Aorta (tissue), 5 donors: ENCODE data around the gene CD22. TPM values are rescaled to one million over a fixed set of nuclear protein-coding genes. Genes with fewer than 3 reads are reported as not detected.
A peak's percentile ranks its signal among the peaks of the same experiment; 100 is the strongest.

Experiments used
- ATAC-seq: fragments of 200-7000 bp; cut with Tn5 transposase; one replicate; pipeline ENCODE4 v1.9.1; 2022; ENCODE audit warnings: moderate library complexity; ENCODE audit not compliant: low FRiP score
- DNase-seq, 2 donors: peaks; one replicate each; pipeline ENCODE4 v3.0.0-alpha.2; 2020
- H3K27ac ChIP-seq, 2 donors: one replicate each; pipeline ENCODE4 v1.5.1; 2013; ENCODE audit warnings: low read length in 2 of 2, mild to moderate bottlenecking in 2 of 2, moderate library complexity in 2 of 2, control low read depth in 1 of 2, inconsistent platforms in 1 of 2, low read depth in 1 of 2
- H3K27me3 ChIP-seq, 2 donors: one replicate each; pipeline ENCODE4 v1.6.1; 2013; ENCODE audit warnings: control low read depth in 1 of 2, low read length in 1 of 2, mild to moderate bottlenecking in 1 of 2, moderate library complexity in 1 of 2; ENCODE audit not compliant: insufficient read depth in 2 of 2, control insufficient read depth in 1 of 2
- H3K36me3 ChIP-seq, 2 donors: one replicate each; pipeline ENCODE4 v1.6.1; 2013; ENCODE audit warnings: control low read depth in 1 of 2, low read length in 1 of 2, mild to moderate bottlenecking in 1 of 2; ENCODE audit not compliant: insufficient read depth in 2 of 2, control insufficient read depth in 1 of 2
- H3K4me1 ChIP-seq, 2 donors: one replicate each; pipeline ENCODE4 v1.6.1; 2013; ENCODE audit warnings: low read length in 2 of 2, control low read depth in 1 of 2, mild to moderate bottlenecking in 1 of 2, moderate library complexity in 1 of 2; ENCODE audit not compliant: insufficient read depth in 2 of 2, control insufficient read depth in 1 of 2
- H3K4me3 ChIP-seq, 2 donors: one replicate each; pipeline ENCODE4 v1.5.1; 2013; ENCODE audit warnings: low read length in 2 of 2, control low read depth in 1 of 2, mild to moderate bottlenecking in 1 of 2
- H3K9me3 ChIP-seq: one replicate; pipeline ENCODE4 v1.6.1; 2013; ENCODE audit warnings: mild to moderate bottlenecking, low read length; ENCODE audit not compliant: control insufficient read depth
- WGBS, 2 donors: extraction: QIAGEN DNeasy Blood & Tissue Kit; methylation state at CpG; one replicate each; pipeline ENCODE4 v1.1.7; 2013; 5-methylcytosine and 5-hydroxymethylcytosine counted together
- intact Hi-C, 2 donors: fragments of 100-400 bp; cut with DNase I; formaldehyde crosslinking; loops; one replicate each; pipeline versions ENCODE4 v1.14.2 to v1.15.0; 2022
- polyA plus RNA-seq, 2 donors: library from polyadenylated mRNA; stranded (reverse); fragments of 200-250 nt; gene quantifications; one replicate each; pipeline ENCODE4 v1.2.3, GENCODE V29; 2013
- total RNA-seq, 2 donors: library from RNA; stranded (reverse); fragmentation: NEBNext Ultra II Directional; extraction: Animal tissue kit (Norgen Biotek cat#: 25700); gene quantifications; one replicate each; pipeline ENCODE4 v1.2.1, GENCODE V29; 2021
- donor health status: healthy with polysubstance abuse.
- donor health status: Bipolar disorder and iron deficiency.
- donor health status: DM: no; HTN: no; CAD: no.
- donor health status: DM: no; HTN: no; CAD: no.
- donor health status: DM: yes; HTN: yes; CAD: no.

CD22 gene
- total and polyA plus RNA-seq, 4 donors, result 0.75 to 3.1 (median 2.9) TPM; not detected in 1

DNA sequence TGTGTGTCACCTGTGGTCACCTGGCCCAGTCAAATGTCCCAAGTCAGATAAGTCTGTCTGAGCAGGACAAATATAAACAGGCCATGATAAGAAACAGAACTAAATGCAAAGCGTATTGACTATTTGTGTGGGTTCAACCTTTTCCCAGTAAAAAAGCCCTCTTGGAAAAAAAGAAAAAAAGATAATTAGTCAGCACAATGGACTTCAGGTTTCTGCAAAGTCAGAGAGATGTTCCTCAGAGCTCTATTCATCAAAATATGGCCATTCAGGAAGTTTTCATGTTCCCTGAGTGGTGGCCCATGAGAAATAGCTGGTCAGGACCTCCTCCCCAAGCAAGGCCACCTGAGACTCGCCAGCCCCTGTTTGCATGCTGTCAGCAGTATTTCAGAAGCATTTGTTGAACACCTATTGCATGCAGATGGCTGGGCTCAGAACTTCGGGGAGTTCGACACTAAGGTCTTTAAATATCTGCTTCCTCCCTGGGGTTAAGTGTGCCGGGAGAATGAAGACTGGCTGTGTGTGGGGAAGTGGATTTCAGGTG lies 32.0 kb downstream of the CD22 start:
- DNase-seq (no peak), ATAC-seq (no peak)
- Histone ChIP-seq H3K36me3 (no peaks in the 10 kb centered on the region), H3K27me3 (no peaks in the 10 kb centered on the region), H3K4me1 (no peaks in the 10 kb centered on the region), H3K9me3 (no peaks in the 10 kb centered on the region), H3K4me3 (no peak overlapping the region), H3K27ac (no peak overlapping the region)
- intact Hi-C loops, result no loop called here
- 41% methylated on average over 5 of the region's 5 CpGs; no CpG with 5 or more reads in 1 of the 2 donors for WGBS, 2 donors

DNA sequence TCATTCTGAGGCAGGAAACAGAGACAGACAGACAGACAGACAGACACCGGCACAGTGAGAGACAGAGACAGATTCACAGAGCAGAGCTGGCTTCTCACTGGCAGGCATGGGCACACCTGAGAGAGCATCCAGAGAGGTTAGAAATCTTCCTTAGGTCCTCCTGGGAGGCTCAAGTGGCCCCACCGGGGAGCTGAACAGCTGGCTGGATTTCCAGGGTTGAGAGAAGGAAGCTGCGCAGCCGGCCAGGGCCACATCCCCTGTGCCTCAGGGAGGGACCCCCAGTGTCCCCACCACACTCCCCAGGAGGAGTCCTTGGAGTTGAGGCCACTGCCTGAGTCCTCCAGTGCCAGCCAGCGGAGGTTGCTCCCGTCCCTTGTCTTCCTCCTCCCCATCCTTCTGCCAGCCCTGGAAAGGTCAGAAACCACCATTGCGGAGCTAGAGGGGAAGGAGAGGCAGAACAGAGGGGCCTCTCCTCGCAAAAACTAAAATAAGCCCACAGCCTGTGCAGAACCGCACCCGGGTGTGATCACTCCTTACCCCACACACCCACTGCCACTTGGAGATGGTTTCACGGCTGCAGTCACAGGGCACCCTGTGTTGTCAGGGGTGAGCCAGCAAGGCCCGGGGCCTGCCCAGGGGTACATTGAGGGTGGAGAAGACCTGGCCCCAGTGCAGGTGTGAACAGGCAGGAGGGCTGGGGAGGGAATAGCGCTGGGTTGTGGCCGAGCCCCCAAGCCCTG lies 33.4 kb downstream of the CD22 start:
- no peak for ATAC-seq
- 78% methylated on average over 14 of the region's 14 CpGs; no CpG with 5 or more reads in 1 of the 2 donors for WGBS, 2 donors
- intact Hi-C loops, result no loop called here

DNA sequence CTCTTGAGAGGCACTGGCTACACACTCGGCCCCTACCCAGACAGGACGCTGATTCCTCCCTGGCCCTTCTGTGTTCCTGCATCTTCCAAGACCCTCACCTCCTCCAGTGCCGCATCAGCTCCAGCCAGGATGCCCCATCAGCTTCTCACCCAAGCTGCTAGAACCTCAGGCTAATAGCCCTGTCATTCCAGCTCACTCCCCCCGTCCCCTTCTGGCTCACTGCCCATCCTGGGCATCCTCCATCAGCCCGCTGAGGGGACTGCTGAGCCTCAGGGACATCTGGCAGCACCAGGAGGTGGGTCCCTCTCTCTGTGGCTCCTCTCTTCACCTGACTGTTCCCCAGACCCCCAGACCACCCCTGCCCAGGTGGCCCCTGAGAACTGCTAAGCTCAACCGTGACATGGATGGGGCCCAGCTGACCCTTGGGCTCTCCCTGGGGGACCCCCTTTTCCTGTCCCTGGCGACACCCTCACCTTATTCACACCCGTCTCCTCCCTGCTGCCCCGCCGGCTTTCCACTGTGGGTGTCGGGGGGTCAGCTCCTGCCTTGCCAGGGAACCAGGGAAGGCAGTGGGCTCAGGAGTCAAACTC lies 34.1 kb downstream of the CD22 start:
- 71% methylated on average over 11 of the region's 11 CpGs; no CpG with 5 or more reads in 1 of the 2 donors for WGBS, 2 donors
- intact Hi-C loops, result no loop called here
- ATAC-seq (peak; percentile 24), DNase-seq (no peak)
- Histone ChIP-seq H3K36me3 (no peaks in the 10 kb centered on the region), H3K27ac (no peak overlapping the region), H3K4me1 (no peaks in the 10 kb centered on the region), H3K4me3 (no peak overlapping the region), H3K9me3 (no peaks in the 10 kb centered on the region), H3K27me3 (no peaks in the 10 kb centered on the region)

More for the DNA sequence above, 33.4 kb downstream of the CD22 start:
- Histone ChIP-seq H3K9me3 (no peaks in the 10 kb centered on the region), H3K27ac (no peak overlapping the region), H3K4me1 (no peaks in the 10 kb centered on the region), H3K36me3 (no peaks in the 10 kb centered on the region), H3K27me3 (no peaks in the 10 kb centered on the region), H3K4me3 (no peak overlapping the region)
- DNase-seq, result no peak

DNA sequence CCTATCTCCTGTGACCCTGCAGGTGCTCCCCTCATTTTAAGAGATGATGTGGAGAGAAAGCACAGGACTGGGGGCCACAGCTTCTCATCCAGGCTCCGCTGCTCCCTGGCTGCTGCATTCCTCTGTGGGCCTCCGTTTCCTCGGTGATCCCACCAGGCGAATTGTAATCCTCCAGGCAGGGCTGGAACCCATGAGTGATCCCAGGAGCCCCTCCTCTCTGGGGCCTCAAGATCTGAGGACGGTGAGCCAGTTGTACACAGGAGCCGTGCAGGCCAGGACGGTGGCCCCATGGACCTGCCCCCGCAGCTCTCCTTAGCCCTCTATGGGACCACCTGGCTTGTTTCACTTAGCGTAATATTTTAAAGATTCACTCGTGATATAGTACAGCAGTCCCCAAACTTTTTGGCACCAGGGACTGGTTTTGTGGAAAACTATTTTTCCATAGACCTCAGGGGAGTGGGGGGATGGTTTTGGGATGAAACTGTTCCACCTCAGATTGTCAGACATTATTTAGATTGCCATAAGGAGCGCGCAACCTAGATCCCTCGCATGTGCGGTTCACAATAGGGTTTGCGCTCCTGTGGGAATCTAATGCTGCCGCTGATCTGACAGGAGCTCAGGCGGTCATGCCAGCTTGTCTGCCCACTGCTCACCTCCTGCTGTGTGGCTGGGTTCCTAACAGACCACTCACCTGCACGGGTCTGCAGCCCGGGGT lies 34.9 kb downstream of the CD22 start:
- H3K4me3 ChIP-seq, result no peak overlapping the region
- no peaks in the 10 kb centered on the region for H3K27me3 ChIP-seq
- no peaks in the 10 kb centered on the region for H3K36me3 ChIP-seq
- no peaks in the 10 kb centered on the region for H3K4me1 ChIP-seq
- no peak overlapping the region for H3K27ac ChIP-seq
- H3K9me3 ChIP-seq, result no peaks in the 10 kb centered on the region
- no peak for DNase-seq
- ATAC-seq, result no peak
- intact Hi-C loops, result no loop called here
- WGBS, 2 donors, result 78% methylated on average over 19 of the region's 19 CpGs; no CpG with 5 or more reads in 1 of the 2 donors

DNA sequence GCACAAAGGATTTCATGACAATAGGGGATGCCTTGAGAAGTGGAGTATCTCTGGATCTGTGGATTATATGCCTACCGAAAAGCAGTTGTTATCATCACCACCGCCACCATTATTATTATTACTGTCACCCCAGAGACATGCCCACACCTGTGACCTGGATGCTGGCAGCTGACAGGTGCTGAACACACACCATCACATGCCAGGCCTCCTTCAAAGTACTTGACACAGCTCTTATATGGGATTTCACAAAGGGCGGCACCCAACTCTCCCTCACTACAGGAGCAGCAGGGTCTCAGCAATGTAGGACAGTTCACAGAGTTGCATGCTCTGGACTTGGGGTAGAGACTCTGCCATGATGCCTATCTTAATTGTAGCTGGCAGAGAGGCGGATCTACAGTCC lies 36.3 kb downstream of the CD22 start:
- H3K4me3 ChIP-seq, result no peak overlapping the region
- 89% methylated on average over 4 of the region's 4 CpGs; no CpG with 5 or more reads in 1 of the 2 donors for WGBS, 2 donors
- no peak for DNase-seq
- H3K27me3 ChIP-seq, result no peaks in the 10 kb centered on the region
- intact Hi-C loops, result no loop called here
- no peak for ATAC-seq
- no peaks in the 10 kb centered on the region for H3K9me3 ChIP-seq
- H3K27ac ChIP-seq, result no peak overlapping the region
- no peaks in the 10 kb centered on the region for H3K36me3 ChIP-seq
- H3K4me1 ChIP-seq, result no peaks in the 10 kb centered on the region

DNA sequence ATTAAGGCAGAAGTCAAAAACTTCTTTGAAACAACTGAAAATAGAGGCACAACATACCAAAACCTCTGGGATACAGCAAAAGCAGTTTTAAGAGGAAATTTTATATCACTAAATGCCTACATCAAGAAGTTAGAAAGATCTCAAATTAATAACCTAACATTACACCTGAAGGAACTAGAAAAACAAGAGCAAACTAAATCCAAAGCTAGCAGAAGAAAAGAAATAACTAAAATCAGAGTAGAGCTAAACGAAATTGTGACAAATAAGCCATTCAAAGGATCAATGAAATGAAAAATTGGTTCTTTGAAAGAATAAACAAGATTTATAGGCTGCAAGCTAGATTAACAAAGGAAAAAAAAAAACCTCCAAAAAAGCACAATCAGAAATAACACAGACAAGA lies 39.4 kb downstream of the CD22 start:
- DNase-seq (no peak), ATAC-seq (no peak)
- intact Hi-C loops, result no loop called here
- H3K4me1 ChIP-seq, result no peaks in the 10 kb centered on the region
- H3K36me3 ChIP-seq, result no peaks in the 10 kb centered on the region
- no peaks in the 10 kb centered on the region for H3K27me3 ChIP-seq
- 62% methylated on average over 1 of the region's 1 CpG; no CpG with 5 or more reads in 1 of the 2 donors for WGBS, 2 donors
- no peaks in the 10 kb centered on the region for H3K9me3 ChIP-seq
- no peak overlapping the region for H3K27ac ChIP-seq
- no peak overlapping the region for H3K4me3 ChIP-seq

DNA sequence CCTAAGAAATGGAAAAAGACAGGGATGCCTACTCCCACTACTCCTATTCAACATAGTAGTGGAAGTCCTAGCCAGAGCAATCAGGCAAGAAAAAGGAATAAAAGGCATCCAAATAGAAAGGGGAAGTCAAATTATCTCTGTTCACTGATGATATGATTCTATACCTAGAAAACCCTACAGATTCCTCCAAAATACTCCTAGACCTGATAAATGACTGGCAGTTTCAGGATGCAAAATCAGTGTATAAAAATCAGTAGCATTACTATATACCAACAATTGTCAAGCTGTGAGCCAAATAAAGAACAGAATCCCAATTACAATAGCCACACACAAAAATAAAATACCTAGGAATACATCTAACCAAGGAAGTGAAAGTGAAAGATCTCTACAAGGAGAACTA lies 40.5 kb downstream of the CD22 start:
- Histone ChIP-seq H3K4me3 (no peak overlapping the region), H3K4me1 (no peaks in the 10 kb centered on the region), H3K27me3 (no peaks in the 10 kb centered on the region), H3K9me3 (no peaks in the 10 kb centered on the region), H3K36me3 (no peaks in the 10 kb centered on the region), H3K27ac (no peak overlapping the region)
- no peak for DNase-seq
- no peak for ATAC-seq
- intact Hi-C loops, result no loop called here

DNA sequence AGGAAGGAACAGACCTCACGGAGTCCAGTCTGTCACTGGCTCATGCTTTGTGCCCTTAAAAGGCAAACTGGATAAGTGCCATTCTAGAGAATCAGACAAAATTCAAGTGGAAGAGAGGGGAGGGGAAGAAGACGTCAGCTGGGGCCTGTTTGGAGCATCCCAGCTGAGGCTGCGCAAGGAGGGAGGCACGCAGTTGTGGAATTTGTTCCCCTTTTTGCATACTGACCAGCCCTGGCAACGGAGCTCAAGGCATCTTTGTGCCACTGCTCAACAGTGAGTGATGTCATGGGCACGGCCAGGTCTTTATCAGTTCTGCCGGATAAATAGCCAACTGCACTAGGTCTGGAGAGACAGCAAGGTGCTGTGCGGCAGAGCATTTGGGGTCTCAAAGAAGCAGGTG lies 41.7 kb downstream of the CD22 start, which contains the start of gene GPR42:
GPR42 (plus strand) TSS at position 347 of the 400 bp plus-strand sequence. CDS start 292 bp downstream, outside the sequence.
- no peak for ATAC-seq

More for the DNA sequence above, 41.7 kb downstream of the CD22 start, which contains the start of gene GPR42:
- WGBS, 2 donors, result 75% methylated on average over 8 of the region's 8 CpGs; no CpG with 5 or more reads in 1 of the 2 donors
- no peak for DNase-seq
- intact Hi-C loops, result no loop called here
- H3K9me3 ChIP-seq, result no peaks in the 10 kb centered on the region
- no peak within 1 kb of the TSS for H3K4me3 ChIP-seq
- no peaks in the 10 kb centered on the region for H3K4me1 ChIP-seq
- H3K36me3 ChIP-seq, result no peaks in the 10 kb centered on the region
- H3K27ac ChIP-seq, result no peak within 1 kb of the TSS
- H3K27me3 ChIP-seq, result no peaks in the 10 kb centered on the region
